Suprapubic skin (tissue), 4 donors: ENCODE data around the gene FBLN1. TPM values are rescaled to one million over a fixed set of nuclear protein-coding genes. Genes with fewer than 3 reads are reported as not detected.

Source experiments
- DNase-seq, 2 donors: peaks; one replicate each; pipeline ENCODE4 v3.0.0-alpha.2; 2019; ENCODE audit warnings: low spot score in 2 of 2
- H3K27ac ChIP-seq: fragments of 200-600 bp; sonication (generic); one replicate; pipeline ENCODE4 v1.5.1; 2019
- H3K27me3 ChIP-seq: fragments of 200-600 bp; sonication (generic); one replicate; pipeline ENCODE4 v1.5.1; 2019
- H3K36me3 ChIP-seq: fragments of 200-600 bp; sonication (generic); one replicate; pipeline ENCODE4 v1.5.1; 2019
- H3K4me1 ChIP-seq: fragments of 200-600 bp; sonication (generic); one replicate; pipeline ENCODE4 v1.5.1; 2019
- H3K4me3 ChIP-seq: fragments of 200-600 bp; sonication (generic); one replicate; pipeline ENCODE4 v1.5.1; 2019; ENCODE audit warnings: mild to moderate bottlenecking
- H3K9me3 ChIP-seq: fragments of 200-600 bp; sonication (generic); one replicate; pipeline ENCODE4 v1.5.1; 2019
- CTCF ChIP-seq, 2 donors: fragments of 200-600 bp in 1 of 2; fragments of 450-650 bp in 1 of 2; sonication (generic) in 1 of 2; IDR thresholded peaks; one replicate each; pipeline ENCODE4 v1.5.1; 2016 to 2019; ENCODE audit warnings: antibody characterized with exemption in 2 of 2, mild to moderate bottlenecking in 1 of 2, moderate library complexity in 1 of 2
- EP300 ChIP-seq: sonication (generic); formaldehyde crosslinking; IDR thresholded peaks from one replicate; pipeline ENCODE4 v1.6.1; 2017; ENCODE audit warnings: antibody characterized with exemption
- POLR2A ChIP-seq, 2 donors: fragments of 450-650 bp; IDR thresholded peaks; one replicate each; pipeline ENCODE4 v1.6.1; 2017; ENCODE audit warnings: antibody characterized with exemption in 2 of 2, mild to moderate bottlenecking in 2 of 2, moderate library complexity in 2 of 2
- POLR2AphosphoS5 ChIP-seq, 3 donors: sonication (generic); formaldehyde crosslinking; IDR thresholded peaks; one replicate each; pipeline ENCODE4 v1.6.1; 2017; ENCODE audit warnings: antibody characterized with exemption in 3 of 3
- WGBS: methylation state at CpG from one replicate; pipeline ENCODE4 v1.1.5; 2018; 5-methylcytosine and 5-hydroxymethylcytosine counted together
- total RNA-seq, 4 donors: library from RNA; depleted of rRNA; stranded (reverse); fragments of >200 nt; gene quantifications; one replicate each; pipeline ENCODE4 v1.1.0, GENCODE V29; 2016

The FBLN1 gene
- total RNA-seq, 4 donors from 2014 or later: 111 to 174 (median 139) TPM

- no peak for DNase-seq
- WGBS: 54% methylated on average over 7 of the region's 15 CpGs
- no peak overlapping the region for H3K4me3 ChIP-seq
- H3K4me1 ChIP-seq: peaks cover 16% of the 10 kb centered on the region
- no peak overlapping the region for H3K27ac ChIP-seq
- H3K36me3 ChIP-seq: peaks cover 30% of the 10 kb centered on the region
- no peak for TF ChIP-seq EP300
- no peak for TF ChIP-seq POLR2AphosphoS5 (IDR thresholded peaks at IDR 0.05)
- TF ChIP-seq POLR2A (IDR thresholded peaks at IDR 0.05): no peak
- TF ChIP-seq CTCF (IDR thresholded peaks at IDR 0.05): no peak
- H3K9me3 ChIP-seq: no peaks in the 10 kb centered on the region
- H3K27me3 ChIP-seq: peaks cover 10% of the 10 kb centered on the region
Measured at GRCh38 chr22:45582236-45582954, 79.7 kb downstream of the FBLN1 start.

GRCh38 chr22:45582955-45583320 is 80.3 kb downstream of the FBLN1 start:
- peaks cover 10% of the 10 kb centered on the region for H3K27me3 ChIP-seq
- no peak for DNase-seq

GRCh38 chr22:45583504-45583903 is 80.8 kb downstream of the FBLN1 start:
- WGBS: 82% methylated on average over 5 of the region's 5 CpGs
- Histone ChIP-seq H3K27ac (no peak overlapping the region), H3K27me3 (peaks cover 10% of the 10 kb centered on the region), H3K36me3 (peaks cover 30% of the 10 kb centered on the region), H3K4me3 (no peak overlapping the region), H3K4me1 (peaks cover 13% of the 10 kb centered on the region), H3K9me3 (no peaks in the 10 kb centered on the region)
- TF ChIP-seq POLR2AphosphoS5 (IDR thresholded peaks at IDR 0.05) (no peak), EP300 (no peak), CTCF (IDR thresholded peaks at IDR 0.05) (no peak), POLR2A (IDR thresholded peaks at IDR 0.05) (no peak)
- DNase-seq: no peak

More at GRCh38 chr22:45582955-45583320, 80.3 kb downstream of the FBLN1 start:
- H3K4me1 ChIP-seq: peaks cover 13% of the 10 kb centered on the region
- H3K9me3 ChIP-seq: no peaks in the 10 kb centered on the region
- H3K27ac ChIP-seq: no peak overlapping the region
- TF ChIP-seq CTCF (IDR thresholded peaks at IDR 0.05) (no peak), EP300 (no peak), POLR2A (IDR thresholded peaks at IDR 0.05) (no peak), POLR2AphosphoS5 (IDR thresholded peaks at IDR 0.05) (no peak)
- no CpG with 5 or more reads among the region's 6 CpGs for WGBS
- H3K36me3 ChIP-seq: peaks cover 30% of the 10 kb centered on the region
- H3K4me3 ChIP-seq: no peak overlapping the region

GRCh38 chr22:45584121-45584570 is 81.5 kb downstream of the FBLN1 start:
- Histone ChIP-seq H3K9me3 (no peaks in the 10 kb centered on the region), H3K27ac (no peak overlapping the region), H3K4me1 (peaks cover 13% of the 10 kb centered on the region), H3K4me3 (no peak overlapping the region), H3K36me3 (peaks cover 25% of the 10 kb centered on the region), H3K27me3 (peaks cover 4% of the 10 kb centered on the region)
- 58% methylated on average over 14 of the region's 14 CpGs for WGBS
- TF ChIP-seq POLR2AphosphoS5 (IDR thresholded peaks at IDR 0.05) (no peak), CTCF (IDR thresholded peaks at IDR 0.05) (no peak), EP300 (no peak), POLR2A (IDR thresholded peaks at IDR 0.05) (no peak)
- DNase-seq: no peak

- DNase-seq: no peak
- H3K4me1 ChIP-seq: peaks cover 13% of the 10 kb centered on the region
- H3K36me3 ChIP-seq: peaks cover 29% of the 10 kb centered on the region
- H3K27me3 ChIP-seq: peaks cover 3% of the 10 kb centered on the region
- TF ChIP-seq EP300 (no peak), CTCF (IDR thresholded peaks at IDR 0.05) (no peak), POLR2A (IDR thresholded peaks at IDR 0.05) (no peak), POLR2AphosphoS5 (IDR thresholded peaks at IDR 0.05) (no peak)
- H3K27ac ChIP-seq: no peak overlapping the region
- no peak overlapping the region for H3K4me3 ChIP-seq
- no peaks in the 10 kb centered on the region for H3K9me3 ChIP-seq
- WGBS: 76% methylated on average over 16 of the region's 17 CpGs
Measured at GRCh38 chr22:45584621-45585436, 82.1 kb downstream of the FBLN1 start.
